Bronchial epithelial cell (primary cell): Measurements from ENCODE around the gene ZNF397. TPM values are rescaled to one million over a fixed set of nuclear protein-coding genes. Genes with fewer than 3 reads are reported as not detected.

Source experiments
- DNase-seq: peaks from one replicate; pipeline ENCODE4 v3.0.0-alpha.2; 2010; ENCODE audit warnings: low read depth
- FAIRE-seq: peaks from 2 replicates; lab custom pipeline; 2011; peaks lifted over from hg19 to GRCh38; lab: Jason Lieb, UNC
- H3K27me3 ChIP-seq: 2 replicates; pipeline ENCODE4 v1.5.1; 2011; ENCODE audit warnings: low read length; ENCODE audit not compliant: control insufficient read depth, insufficient read depth
- H3K36me3 ChIP-seq: 2 replicates; pipeline ENCODE4 v1.5.1; 2011; ENCODE audit warnings: low read length; ENCODE audit not compliant: control insufficient read depth, insufficient read depth
- H3K4me3 ChIP-seq: 2 replicates; pipeline ENCODE4 v1.5.1; 2011; ENCODE audit warnings: mild to moderate bottlenecking, low read depth, low read length, control low read depth
- total RNA-seq: library from RNA; depleted of rRNA; stranded (reverse); fragments of >200 nt; gene quantifications from 2 replicates; pipeline ENCODE4 v1.2.1, GENCODE V29; 2014
- TF ChIP-seq, protein P1 (sequence below): IDR thresholded peaks from 2 replicates; pipeline ENCODE4 v1.5.1; 2011; ENCODE audit warnings: mild to moderate bottlenecking, moderate library complexity, low read length, control low read depth, inconsistent platforms; ENCODE audit not compliant: insufficient read depth, severe bottlenecking

Gene ZNF397
- total RNA-seq, 1 donor from 2014 or later = 15.0 TPM

DNA sequence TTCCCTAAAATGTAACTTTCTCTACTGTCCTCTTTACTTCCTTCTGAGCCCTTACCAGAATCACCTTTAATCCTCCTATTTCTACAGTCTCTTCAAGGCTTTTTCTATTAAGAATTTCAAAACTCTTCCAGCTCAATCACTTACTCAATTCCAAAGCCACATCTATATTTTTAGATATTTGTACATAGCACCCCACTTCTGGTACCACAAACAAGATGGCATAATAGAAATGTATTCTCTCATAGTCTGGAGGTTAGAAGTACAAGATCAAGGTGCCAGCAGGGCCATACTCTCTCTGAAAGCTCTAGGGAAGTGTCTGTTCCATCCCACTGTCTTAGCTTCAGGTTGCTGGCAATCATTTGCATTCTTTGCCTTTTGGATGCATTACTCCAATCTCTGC, 38.1 kb downstream of the ZNF397 start:
- TF ChIP-seq, protein P1, sequence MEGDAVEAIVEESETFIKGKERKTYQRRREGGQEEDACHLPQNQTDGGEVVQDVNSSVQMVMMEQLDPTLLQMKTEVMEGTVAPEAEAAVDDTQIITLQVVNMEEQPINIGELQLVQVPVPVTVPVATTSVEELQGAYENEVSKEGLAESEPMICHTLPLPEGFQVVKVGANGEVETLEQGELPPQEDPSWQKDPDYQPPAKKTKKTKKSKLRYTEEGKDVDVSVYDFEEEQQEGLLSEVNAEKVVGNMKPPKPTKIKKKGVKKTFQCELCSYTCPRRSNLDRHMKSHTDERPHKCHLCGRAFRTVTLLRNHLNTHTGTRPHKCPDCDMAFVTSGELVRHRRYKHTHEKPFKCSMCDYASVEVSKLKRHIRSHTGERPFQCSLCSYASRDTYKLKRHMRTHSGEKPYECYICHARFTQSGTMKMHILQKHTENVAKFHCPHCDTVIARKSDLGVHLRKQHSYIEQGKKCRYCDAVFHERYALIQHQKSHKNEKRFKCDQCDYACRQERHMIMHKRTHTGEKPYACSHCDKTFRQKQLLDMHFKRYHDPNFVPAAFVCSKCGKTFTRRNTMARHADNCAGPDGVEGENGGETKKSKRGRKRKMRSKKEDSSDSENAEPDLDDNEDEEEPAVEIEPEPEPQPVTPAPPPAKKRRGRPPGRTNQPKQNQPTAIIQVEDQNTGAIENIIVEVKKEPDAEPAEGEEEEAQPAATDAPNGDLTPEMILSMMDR = no peak
- DNase-seq (no peak), FAIRE-seq (no peak)
- Histone ChIP-seq H3K36me3 (peaks cover 1% of the 10 kb centered on the region), H3K4me3 (no peak overlapping the region), H3K27me3 (no peaks in the 10 kb centered on the region)

- FAIRE-seq (no peak), DNase-seq (peak; percentile 91)
- Histone ChIP-seq H3K4me3 (no peak overlapping the region), H3K36me3 (peaks cover 8% of the 10 kb centered on the region), H3K27me3 (no peaks in the 10 kb centered on the region)
- TF ChIP-seq, protein P1 = no peak
Measured at GRCh38 chr18:35282353-35282752, 41.5 kb downstream of the ZNF397 start.

GRCh38 chr18:35283923-35284794, 43.3 kb downstream of the ZNF397 start:
- TF ChIP-seq, protein P1 = no peak
- no peak for DNase-seq
- H3K36me3 ChIP-seq = peaks cover 8% of the 10 kb centered on the region
- no peaks in the 10 kb centered on the region for H3K27me3 ChIP-seq
- FAIRE-seq = no peak
- no peak overlapping the region for H3K4me3 ChIP-seq

- Histone ChIP-seq H3K36me3 (peaks cover 8% of the 10 kb centered on the region), H3K27me3 (no peaks in the 10 kb centered on the region), H3K4me3 (no peak overlapping the region)
- TF ChIP-seq, protein P1 = no peak
- FAIRE-seq (no peak), DNase-seq (no peak)
Measured at GRCh38 chr18:35284841-35285240, 44.0 kb downstream of the ZNF397 start.

GRCh38 chr18:35289293-35289692, 48.5 kb downstream of the ZNF397 start:
- FAIRE-seq (no peak), DNase-seq (peak; percentile 19)
- no peaks in the 10 kb centered on the region for H3K27me3 ChIP-seq
- TF ChIP-seq, protein P1 = no peak
- H3K36me3 ChIP-seq = peaks cover 4% of the 10 kb centered on the region
- peak overlapping the region; percentile 67 for H3K4me3 ChIP-seq
